GM23338 (cell line): ENCODE measurements around the gene ARHGEF1. TPM values are rescaled to one million over a fixed set of nuclear protein-coding genes. Genes with fewer than 3 reads are reported as not detected.
"Not testable (repeated sequence)": the region's sequence is repeated elsewhere in the genome, so short reads cannot be mapped to it uniquely, and the experiment has no call there.

Experiments
- ATAC-seq: fragments of 200-7000 bp; cut with Tn5 transposase; 3 replicates; pipeline ENCODE4 v1.9.1; 2020
- DNase-seq: peaks from one replicate; pipeline ENCODE4 v3.0.0-alpha.2; 2015; ENCODE audit warnings: low spot score
- H2AFZ ChIP-seq: fragments of 200-600 bp; sonication (generic); 2 replicates; pipeline ENCODE4 v1.8.0; 2016; ENCODE audit warnings: antibody characterized with exemption, mild to moderate bottlenecking, moderate library complexity
- H3F3A ChIP-seq: fragments of 200-600 bp; sonication (generic); replicated peaks from 2 replicates; pipeline ENCODE4 v1.8.0; 2017; ENCODE audit warnings: antibody characterized with exemption, mixed run types, low read depth
- H3K27ac ChIP-seq: fragments of 200-600 bp; sonication (generic); 2 replicates; pipeline ENCODE4 v1.6.1; 2016; ENCODE audit warnings: low read depth
- H3K27me3 ChIP-seq: fragments of 200-600 bp; sonication (generic); 2 replicates; pipeline ENCODE4 v1.8.0; 2016; ENCODE audit warnings: mild to moderate bottlenecking, mixed run types, moderate library complexity; ENCODE audit not compliant: insufficient read depth
- H3K36me3 ChIP-seq: fragments of 200-600 bp; sonication (generic); 2 replicates; pipeline ENCODE4 v1.8.0; 2016; ENCODE audit warnings: mild to moderate bottlenecking; ENCODE audit not compliant: insufficient read depth
- H3K4me1 ChIP-seq: fragments of 200-600 bp; sonication (generic); 2 replicates; pipeline ENCODE4 v1.8.0; 2016; ENCODE audit warnings: mild to moderate bottlenecking, moderate library complexity; ENCODE audit not compliant: insufficient read depth
- H3K4me2 ChIP-seq: fragments of 200-600 bp; sonication (generic); 2 replicates; pipeline ENCODE4 v1.7.1; 2017; ENCODE audit warnings: mixed run types
- H3K4me3 ChIP-seq: fragments of 200-600 bp; sonication (generic); 2 replicates; pipeline ENCODE4 v1.6.1; 2016; ENCODE audit warnings: mixed run types
- H3K79me2 ChIP-seq: fragments of 200-600 bp; sonication (generic); replicated peaks from 2 replicates; pipeline ENCODE4 v1.8.0; 2017; ENCODE audit warnings: mild to moderate bottlenecking; ENCODE audit not compliant: insufficient read depth
- H3K9me2 ChIP-seq: fragments of 200-600 bp; sonication (generic); 2 replicates; pipeline ENCODE4 v1.8.0; 2017; ENCODE audit not compliant: insufficient read depth
- H4K20me1 ChIP-seq: fragments of 200-600 bp; sonication (generic); replicated peaks from 2 replicates; pipeline ENCODE4 v1.8.0; 2017; ENCODE audit warnings: mild to moderate bottlenecking; ENCODE audit not compliant: insufficient read depth
- H3K27ac Mint-ChIP-seq: 2 replicates; pipeline ENCODE4 v1.8.0; 2020; ENCODE audit warnings: inconsistent platforms, mild to moderate bottlenecking, moderate library complexity, mixed read lengths
- H3K27me3 Mint-ChIP-seq: 3 replicates; pipeline ENCODE4 v1.8.0; 2022; ENCODE audit warnings: low read depth, mild to moderate bottlenecking, moderate library complexity, mixed read lengths, inconsistent platforms; ENCODE audit not compliant: insufficient read depth, poor library complexity
- H3K36me3 Mint-ChIP-seq: 3 replicates; pipeline ENCODE4 v1.8.0; 2021; ENCODE audit warnings: low read depth, mild to moderate bottlenecking, inconsistent platforms, moderate library complexity, mixed read lengths
- H3K4me1 Mint-ChIP-seq: 3 replicates; pipeline ENCODE4 v1.8.0; 2020; ENCODE audit warnings: mild to moderate bottlenecking, inconsistent platforms, mixed read lengths
- H3K4me3 Mint-ChIP-seq: 3 replicates; pipeline ENCODE4 v1.8.0; 2021; ENCODE audit warnings: moderate library complexity, mild to moderate bottlenecking, inconsistent platforms, mixed read lengths
- H3K9me3 Mint-ChIP-seq: 3 replicates; pipeline ENCODE4 v1.8.0; 2020; ENCODE audit warnings: moderate library complexity, mild to moderate bottlenecking, inconsistent platforms, mixed read lengths
- EZH2 ChIP-seq: fragments of 200-600 bp; sonication (generic); IDR thresholded peaks from one replicate; pipeline ENCODE4 v1.8.0; 2017; ENCODE audit warnings: antibody characterized with exemption, mild to moderate bottlenecking, low read depth; ENCODE audit not compliant: unreplicated experiment
- STAT1 ChIP-seq: IDR thresholded peaks from one replicate; pipeline ENCODE4 v1.6.1; 2016; ENCODE audit warnings: antibody characterized with exemption; ENCODE audit not compliant: unreplicated experiment
- ZNF331 ChIP-seq: fragments of 250-450 bp; sonication (Bioruptor Pico); IDR thresholded peaks from 2 replicates; pipeline ENCODE4 v1.5.0; 2020; ENCODE audit warnings: low read depth, mild to moderate bottlenecking, moderate library complexity
- polyA plus RNA-seq: library from polyadenylated mRNA; unstranded; fragments of >200 nt; fragmentation: Nextera tagmentation; extraction: Ambion mirVana; gene quantifications from 2 replicates; pipeline ENCODE4 v1.2.1, GENCODE V29; 2016
- total RNA-seq: library from RNA; depleted of rRNA; stranded (reverse); fragments of >200 nt; shearing (Covaris generic); gene quantifications from 2 replicates; pipeline ENCODE4 v1.2.3, GENCODE V29; 2014

ARHGEF1 gene
- total and polyA plus RNA-seq, 2 experiments from 2014 or later = 41.3 to 44.7 TPM

DNA sequence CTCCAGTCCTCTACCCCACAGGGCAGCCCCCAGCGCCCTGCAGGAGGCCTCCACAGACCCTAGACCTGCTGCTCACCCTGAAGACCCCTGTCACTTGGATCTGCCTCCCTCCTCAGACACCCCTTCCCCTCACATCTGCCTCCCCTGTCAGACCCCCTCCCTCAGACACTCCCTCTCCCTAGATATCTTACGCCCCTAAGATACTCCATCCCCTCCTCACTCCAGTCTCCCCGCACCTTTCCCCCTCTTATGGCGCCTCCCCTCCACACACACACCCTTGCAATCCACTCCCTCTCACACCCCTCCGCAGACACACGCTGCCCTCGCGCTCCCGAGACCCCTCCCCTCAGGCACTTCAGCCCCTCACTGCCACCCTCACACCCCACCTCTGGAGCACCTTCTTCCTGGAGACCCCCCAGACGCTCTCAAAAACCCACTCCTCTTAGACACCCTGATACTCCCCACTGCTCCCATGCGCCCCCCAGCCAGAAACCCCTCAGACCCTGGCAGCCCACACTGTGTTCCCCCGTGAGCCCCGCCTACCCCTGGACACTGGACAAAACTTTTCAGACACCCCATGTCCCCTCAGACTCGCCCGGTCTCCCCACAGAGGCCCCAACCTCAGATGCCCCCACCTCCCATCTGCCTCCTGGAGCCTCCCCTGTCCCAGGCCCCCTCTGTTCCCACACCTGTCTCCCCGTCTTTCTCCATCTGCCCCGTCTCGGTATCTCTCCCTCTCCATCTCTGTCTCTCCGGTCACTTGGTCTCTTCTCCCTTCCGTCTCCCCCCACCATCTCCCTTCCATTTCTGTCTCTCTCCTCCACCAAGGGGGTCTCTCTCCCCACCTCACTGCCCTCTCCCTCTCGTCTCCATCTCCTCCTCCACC is 30.8 kb downstream of the ARHGEF1 start:
- Histone ChIP-seq H3K4me3 (peak overlapping the region; percentile 54), H2AFZ (no peak overlapping the region), H3K27ac (no peak overlapping the region), H3K36me3 (no peaks in the 10 kb centered on the region), H3K4me1 (peaks cover 5% of the 10 kb centered on the region; the same call in 1 of the 2 replicates), H3K4me2 (peak overlapping the region; percentile 73), H3K27me3 (peaks cover 100% of the 10 kb centered on the region), H3K79me2 (no peaks in the 10 kb centered on the region), H3F3A (0 out of 2 replicates have a peak, but pooled peaks cover 3% of the 10 kb centered on the region), H4K20me1 (no peaks in the 10 kb centered on the region; the same call in 1 of the 2 replicates), H3K9me2 (no peaks in the 10 kb centered on the region)
- H3K27ac Mint-ChIP-seq = no peak overlapping the region
- peak overlapping the region; percentile 67 for H3K4me3 Mint-ChIP-seq
- 0 out of 3 replicates have a peak, but pooled peaks cover 3% of the 10 kb centered on the region for H3K9me3 Mint-ChIP-seq
- peak; percentile 38 for ATAC-seq
- peaks cover 54% of the 10 kb centered on the region for H3K27me3 Mint-ChIP-seq
- no peaks in the 10 kb centered on the region; the same call in 2 of the 3 replicates for H3K36me3 Mint-ChIP-seq
- peaks cover 11% of the 10 kb centered on the region for H3K4me1 Mint-ChIP-seq
- no peak for TF ChIP-seq ZNF331
- TF ChIP-seq EZH2 = peak; percentile 77
- DNase-seq = peak; percentile 74

DNA sequence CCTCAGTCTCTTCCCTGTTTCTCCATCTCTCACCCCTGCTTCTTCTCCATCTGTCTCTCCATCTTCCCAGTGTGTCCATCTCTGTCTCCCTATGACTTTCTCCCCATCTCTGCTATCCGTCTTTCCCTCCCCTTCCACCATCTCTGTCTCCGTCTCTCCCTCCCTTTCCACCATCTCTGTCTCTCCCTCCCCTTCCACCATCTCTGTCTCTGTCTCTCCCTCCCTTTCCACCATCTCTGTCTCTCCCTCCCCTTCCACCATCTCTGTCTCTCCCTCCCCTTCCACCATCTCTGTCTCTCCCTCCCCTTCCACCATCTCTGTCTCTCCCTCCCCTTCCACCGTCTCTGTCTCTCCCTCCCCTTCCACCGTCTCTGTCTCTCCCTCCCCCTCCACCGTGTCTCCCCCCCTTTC is 31.4 kb downstream of the ARHGEF1 start:
- not testable (repeated sequence) for H3K4me2 ChIP-seq, H3K27ac Mint-ChIP-seq, H3K9me3 Mint-ChIP-seq, H3K36me3 Mint-ChIP-seq, DNase-seq, H3K79me2 ChIP-seq, H4K20me1 ChIP-seq, H3K27ac ChIP-seq, ATAC-seq, H3K36me3 ChIP-seq, H3K4me1 ChIP-seq, H2AFZ ChIP-seq, H3K4me3 ChIP-seq, H3F3A ChIP-seq, H3K4me1 Mint-ChIP-seq, H3K9me2 ChIP-seq
- peaks cover 100% of the 10 kb centered on the region for H3K27me3 ChIP-seq
- Mint-ChIP-seq H3K27me3 (peaks cover 50% of the 10 kb centered on the region), H3K4me3 (peak overlapping the region; percentile 19; the same call in 1 of the 3 replicates)

DNA sequence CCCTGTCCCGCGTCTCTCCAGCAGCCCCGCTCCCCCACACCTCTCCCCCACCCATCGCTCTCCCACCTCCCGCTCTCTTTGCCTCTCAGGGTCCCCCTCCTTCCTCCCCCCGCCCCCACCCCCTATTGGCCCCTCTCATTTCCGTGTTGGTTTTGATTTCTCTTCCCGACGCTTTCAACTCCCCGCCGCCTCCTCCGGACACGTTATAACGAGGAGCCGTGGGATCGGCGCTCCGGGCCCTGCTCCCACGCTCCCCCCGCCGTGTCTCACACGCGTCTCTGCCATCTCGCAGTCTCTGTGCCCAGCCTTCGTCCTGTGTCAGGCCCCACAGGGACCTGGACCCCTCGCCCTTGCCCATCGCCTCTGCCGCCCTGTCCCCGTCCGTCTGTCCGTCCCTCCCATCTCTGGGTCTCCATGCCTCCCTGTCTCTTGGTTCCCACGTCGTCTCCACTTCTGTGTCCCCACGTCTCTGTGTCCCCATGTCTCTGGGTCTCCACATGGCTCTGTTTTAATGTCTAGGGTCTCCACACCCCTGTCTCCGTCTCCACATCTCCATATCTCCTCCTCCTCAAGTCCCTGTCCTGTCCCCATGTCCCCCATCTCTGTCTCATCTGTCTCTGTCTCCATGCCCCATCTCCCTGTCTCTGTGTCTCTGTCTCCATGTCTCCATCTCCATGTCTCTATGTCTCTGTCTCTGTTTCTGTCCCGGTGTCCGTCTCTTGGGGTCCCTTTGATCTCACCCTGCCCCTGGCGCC is 32.2 kb downstream of the ARHGEF1 start:
- Mint-ChIP-seq H3K4me3 (no peak overlapping the region), H3K9me3 (0 out of 3 replicates have a peak, but pooled peaks cover 3% of the 10 kb centered on the region), H3K36me3 (no peaks in the 10 kb centered on the region; the same call in 2 of the 3 replicates), H3K4me1 (peaks cover 8% of the 10 kb centered on the region), H3K27ac (no peak overlapping the region), H3K27me3 (peaks cover 43% of the 10 kb centered on the region)
- H3F3A ChIP-seq = peaks cover 4% of the 10 kb centered on the region; the same call in 1 of the 2 replicates
- H3K9me2 ChIP-seq = no peaks in the 10 kb centered on the region
- DNase-seq = peak; percentile 45
- TF ChIP-seq STAT1 (no peak), EZH2 (peak; percentile 88)
- H3K79me2 ChIP-seq = no peaks in the 10 kb centered on the region
- H4K20me1 ChIP-seq = no peaks in the 10 kb centered on the region; the same call in 1 of the 2 replicates
- no peak overlapping the region for H3K27ac ChIP-seq
- H3K27me3 ChIP-seq = peaks cover 100% of the 10 kb centered on the region
- no peak for ATAC-seq
- no peak overlapping the region for H2AFZ ChIP-seq
- H3K4me3 ChIP-seq = peak overlapping the region; percentile 43
- H3K4me2 ChIP-seq = peak overlapping the region; percentile 74
- peaks cover 5% of the 10 kb centered on the region; the same call in 1 of the 2 replicates for H3K4me1 ChIP-seq
- H3K36me3 ChIP-seq = no peaks in the 10 kb centered on the region
